ENCODE measurements around the gene HTT-AS. TPM values are rescaled to one million over a fixed set of nuclear protein-coding genes. Genes with fewer than 3 reads are reported as not detected.
A peak's percentile ranks its signal among the peaks of the same experiment; 100 is the strongest.

The HTT-AS gene
- total and polyA plus RNA-seq, 2 of the 13 experiments (the other 11 are each of a cell fraction or from before 2014, with no cell fraction given), result not detected

DNA sequence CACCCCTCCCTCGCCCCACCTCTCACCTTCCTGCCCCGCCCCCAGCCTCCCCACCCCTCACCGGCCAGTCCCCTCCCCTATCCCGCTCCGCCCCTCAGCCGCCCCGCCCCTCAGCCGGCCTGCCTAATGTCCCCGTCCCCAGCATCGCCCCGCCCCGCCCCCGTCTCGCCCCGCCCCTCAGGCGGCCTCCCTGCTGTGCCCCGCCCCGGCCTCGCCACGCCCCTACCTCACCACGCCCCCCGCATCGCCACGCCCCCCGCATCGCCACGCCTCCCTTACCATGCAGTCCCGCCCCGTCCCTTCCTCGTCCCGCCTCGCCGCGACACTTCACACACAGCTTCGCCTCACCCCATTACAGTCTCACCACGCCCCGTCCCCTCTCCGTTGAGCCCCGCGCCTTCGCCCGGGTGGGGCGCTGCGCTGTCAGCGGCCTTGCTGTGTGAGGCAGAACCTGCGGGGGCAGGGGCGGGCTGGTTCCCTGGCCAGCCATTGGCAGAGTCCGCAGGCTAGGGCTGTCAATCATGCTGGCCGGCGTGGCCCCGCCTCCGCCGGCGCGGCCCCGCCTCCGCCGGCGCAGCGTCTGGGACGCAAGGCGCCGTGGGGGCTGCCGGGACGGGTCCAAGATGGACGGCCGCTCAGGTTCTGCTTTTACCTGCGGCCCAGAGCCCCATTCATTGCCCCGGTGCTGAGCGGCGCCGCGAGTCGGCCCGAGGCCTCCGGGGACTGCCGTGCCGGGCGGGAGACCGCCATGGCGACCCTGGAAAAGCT is at the start of gene HTT-AS, which contains the start of gene HTT (continued):
- peak; percentile 81 for TF ChIP-seq GMEB2 (CRISPR knock-in tag; IDR thresholded peaks at IDR 0.05; ENCODE audit: low read depth)
- TF ChIP-seq RFXANK (CRISPR knock-in tag; IDR thresholded peaks at IDR 0.05), result no peak
- TF ChIP-seq, protein P1, sequence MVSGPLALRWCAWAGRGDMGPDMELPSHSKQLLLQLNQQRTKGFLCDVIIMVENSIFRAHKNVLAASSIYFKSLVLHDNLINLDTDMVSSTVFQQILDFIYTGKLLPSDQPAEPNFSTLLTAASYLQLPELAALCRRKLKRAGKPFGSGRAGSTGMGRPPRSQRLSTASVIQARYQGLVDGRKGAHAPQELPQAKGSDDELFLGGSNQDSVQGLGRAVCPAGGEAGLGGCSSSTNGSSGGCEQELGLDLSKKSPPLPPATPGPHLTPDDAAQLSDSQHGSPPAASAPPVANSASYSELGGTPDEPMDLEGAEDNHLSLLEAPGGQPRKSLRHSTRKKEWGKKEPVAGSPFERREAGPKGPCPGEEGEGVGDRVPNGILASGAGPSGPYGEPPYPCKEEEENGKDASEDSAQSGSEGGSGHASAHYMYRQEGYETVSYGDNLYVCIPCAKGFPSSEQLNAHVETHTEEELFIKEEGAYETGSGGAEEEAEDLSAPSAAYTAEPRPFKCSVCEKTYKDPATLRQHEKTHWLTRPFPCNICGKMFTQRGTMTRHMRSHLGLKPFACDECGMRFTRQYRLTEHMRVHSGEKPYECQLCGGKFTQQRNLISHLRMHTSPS (CRISPR knock-in tag; IDR thresholded peaks at IDR 0.05; ENCODE audit: low read depth), result no peak
- TF ChIP-seq PCBP2 (optimal IDR thresholded peaks at IDR 0.05; ENCODE audit: low read depth, low read length, poor library complexity, severe bottlenecking), result no peak
- TF ChIP-seq TARDBP (CRISPR knock-in tag; IDR thresholded peaks at IDR 0.05), result 0 out of 2 replicates have a peak, but pooled peaks have one; percentile 33
- TF ChIP-seq, protein P2, sequence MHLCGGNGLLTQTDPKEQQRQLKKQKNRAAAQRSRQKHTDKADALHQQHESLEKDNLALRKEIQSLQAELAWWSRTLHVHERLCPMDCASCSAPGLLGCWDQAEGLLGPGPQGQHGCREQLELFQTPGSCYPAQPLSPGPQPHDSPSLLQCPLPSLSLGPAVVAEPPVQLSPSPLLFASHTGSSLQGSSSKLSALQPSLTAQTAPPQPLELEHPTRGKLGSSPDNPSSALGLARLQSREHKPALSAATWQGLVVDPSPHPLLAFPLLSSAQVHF (CRISPR knock-in tag; IDR thresholded peaks at IDR 0.05), result peak; percentile 63
- no peak for TF ChIP-seq ZNF547 (CRISPR knock-in tag; IDR thresholded peaks at IDR 0.05)
- TF ChIP-seq, protein P3, sequence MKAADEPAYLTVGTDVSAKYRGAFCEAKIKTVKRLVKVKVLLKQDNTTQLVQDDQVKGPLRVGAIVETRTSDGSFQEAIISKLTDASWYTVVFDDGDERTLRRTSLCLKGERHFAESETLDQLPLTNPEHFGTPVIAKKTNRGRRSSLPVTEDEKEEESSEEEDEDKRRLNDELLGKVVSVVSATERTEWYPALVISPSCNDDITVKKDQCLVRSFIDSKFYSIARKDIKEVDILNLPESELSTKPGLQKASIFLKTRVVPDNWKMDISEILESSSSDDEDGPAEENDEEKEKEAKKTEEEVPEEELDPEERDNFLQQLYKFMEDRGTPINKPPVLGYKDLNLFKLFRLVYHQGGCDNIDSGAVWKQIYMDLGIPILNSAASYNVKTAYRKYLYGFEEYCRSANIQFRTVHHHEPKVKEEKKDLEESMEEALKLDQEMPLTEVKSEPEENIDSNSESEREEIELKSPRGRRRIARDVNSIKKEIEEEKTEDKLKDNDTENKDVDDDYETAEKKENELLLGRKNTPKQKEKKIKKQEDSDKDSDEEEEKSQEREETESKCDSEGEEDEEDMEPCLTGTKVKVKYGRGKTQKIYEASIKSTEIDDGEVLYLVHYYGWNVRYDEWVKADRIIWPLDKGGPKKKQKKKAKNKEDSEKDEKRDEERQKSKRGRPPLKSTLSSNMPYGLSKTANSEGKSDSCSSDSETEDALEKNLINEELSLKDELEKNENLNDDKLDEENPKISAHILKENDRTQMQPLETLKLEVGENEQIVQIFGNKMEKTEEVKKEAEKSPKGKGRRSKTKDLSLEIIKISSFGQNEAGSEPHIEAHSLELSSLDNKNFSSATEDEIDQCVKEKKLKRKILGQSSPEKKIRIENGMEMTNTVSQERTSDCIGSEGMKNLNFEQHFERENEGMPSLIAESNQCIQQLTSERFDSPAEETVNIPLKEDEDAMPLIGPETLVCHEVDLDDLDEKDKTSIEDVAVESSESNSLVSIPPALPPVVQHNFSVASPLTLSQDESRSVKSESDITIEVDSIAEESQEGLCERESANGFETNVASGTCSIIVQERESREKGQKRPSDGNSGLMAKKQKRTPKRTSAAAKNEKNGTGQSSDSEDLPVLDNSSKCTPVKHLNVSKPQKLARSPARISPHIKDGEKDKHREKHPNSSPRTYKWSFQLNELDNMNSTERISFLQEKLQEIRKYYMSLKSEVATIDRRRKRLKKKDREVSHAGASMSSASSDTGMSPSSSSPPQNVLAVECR (CRISPR knock-in tag; IDR thresholded peaks at IDR 0.05; ENCODE audit: borderline replicate concordance), result peak; percentile 35; the same call in 1 of the 2 replicates
- no peak for TF ChIP-seq MIER2 (CRISPR knock-in tag; IDR thresholded peaks at IDR 0.05)
- no peak for TF ChIP-seq NONO (IDR thresholded peaks at IDR 0.05)
- peak; percentile 50 for TF ChIP-seq NONO (CRISPR knock-in tag; conservative IDR thresholded peaks at IDR 0.05)
- TF ChIP-seq, protein P4, sequence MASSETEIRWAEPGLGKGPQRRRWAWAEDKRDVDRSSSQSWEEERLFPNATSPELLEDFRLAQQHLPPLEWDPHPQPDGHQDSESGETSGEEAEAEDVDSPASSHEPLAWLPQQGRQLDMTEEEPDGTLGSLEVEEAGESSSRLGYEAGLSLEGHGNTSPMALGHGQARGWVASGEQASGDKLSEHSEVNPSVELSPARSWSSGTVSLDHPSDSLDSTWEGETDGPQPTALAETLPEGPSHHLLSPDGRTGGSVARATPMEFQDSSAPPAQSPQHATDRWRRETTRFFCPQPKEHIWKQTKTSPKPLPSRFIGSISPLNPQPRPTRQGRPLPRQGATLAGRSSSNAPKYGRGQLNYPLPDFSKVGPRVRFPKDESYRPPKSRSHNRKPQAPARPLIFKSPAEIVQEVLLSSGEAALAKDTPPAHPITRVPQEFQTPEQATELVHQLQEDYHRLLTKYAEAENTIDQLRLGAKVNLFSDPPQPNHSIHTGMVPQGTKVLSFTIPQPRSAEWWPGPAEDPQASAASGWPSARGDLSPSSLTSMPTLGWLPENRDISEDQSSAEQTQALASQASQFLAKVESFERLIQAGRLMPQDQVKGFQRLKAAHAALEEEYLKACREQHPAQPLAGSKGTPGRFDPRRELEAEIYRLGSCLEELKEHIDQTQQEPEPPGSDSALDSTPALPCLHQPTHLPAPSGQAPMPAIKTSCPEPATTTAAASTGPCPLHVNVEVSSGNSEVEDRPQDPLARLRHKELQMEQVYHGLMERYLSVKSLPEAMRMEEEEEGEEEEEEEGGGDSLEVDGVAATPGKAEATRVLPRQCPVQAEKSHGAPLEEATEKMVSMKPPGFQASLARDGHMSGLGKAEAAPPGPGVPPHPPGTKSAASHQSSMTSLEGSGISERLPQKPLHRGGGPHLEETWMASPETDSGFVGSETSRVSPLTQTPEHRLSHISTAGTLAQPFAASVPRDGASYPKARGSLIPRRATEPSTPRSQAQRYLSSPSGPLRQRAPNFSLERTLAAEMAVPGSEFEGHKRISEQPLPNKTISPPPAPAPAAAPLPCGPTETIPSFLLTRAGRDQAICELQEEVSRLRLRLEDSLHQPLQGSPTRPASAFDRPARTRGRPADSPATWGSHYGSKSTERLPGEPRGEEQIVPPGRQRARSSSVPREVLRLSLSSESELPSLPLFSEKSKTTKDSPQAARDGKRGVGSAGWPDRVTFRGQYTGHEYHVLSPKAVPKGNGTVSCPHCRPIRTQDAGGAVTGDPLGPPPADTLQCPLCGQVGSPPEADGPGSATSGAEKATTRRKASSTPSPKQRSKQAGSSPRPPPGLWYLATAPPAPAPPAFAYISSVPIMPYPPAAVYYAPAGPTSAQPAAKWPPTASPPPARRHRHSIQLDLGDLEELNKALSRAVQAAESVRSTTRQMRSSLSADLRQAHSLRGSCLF (CRISPR knock-in tag; IDR thresholded peaks at IDR 0.05; ENCODE audit: borderline replicate concordance), result no peak
